Lower leg skin (tissue), 3 donors: ENCODE results near the gene HHIP.

Experiments used
- POLR2A ChIP-seq, 2 donors: fragments of 450-650 bp; IDR thresholded peaks; one replicate each; pipeline ENCODE4 v1.6.1; 2016 to 2017; ENCODE audit warnings: antibody characterized with exemption in 2 of 2, mild to moderate bottlenecking in 1 of 2, moderate library complexity in 1 of 2
- TF ChIP-seq, protein P1 (sequence below), 3 donors: fragments of 450-650 bp; IDR thresholded peaks; one replicate each; pipeline ENCODE4 v1.5.1; 2016; ENCODE audit warnings: antibody characterized with exemption in 3 of 3, mild to moderate bottlenecking in 3 of 3, moderate library complexity in 2 of 3

DNA sequence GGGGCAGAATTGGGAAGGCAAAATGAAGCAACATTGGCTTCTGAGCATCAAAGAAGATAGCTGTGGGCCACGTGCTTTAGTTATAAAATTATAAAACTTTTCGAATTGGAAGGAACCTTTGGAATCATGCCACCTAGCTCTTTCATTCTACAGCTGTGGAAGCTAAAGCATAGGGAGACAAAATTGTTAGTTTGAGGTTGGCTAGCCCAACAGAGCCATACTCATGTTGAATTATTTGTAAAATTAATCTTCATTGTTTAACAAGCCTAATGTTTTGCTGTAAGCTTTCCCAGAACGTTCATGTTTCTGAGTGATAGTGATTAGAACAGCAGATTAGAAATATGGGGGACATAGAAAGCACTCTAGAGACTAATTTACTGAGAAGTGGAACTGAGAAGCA is 35.9 kb downstream of the HHIP start:
- TF ChIP-seq, protein P1, sequence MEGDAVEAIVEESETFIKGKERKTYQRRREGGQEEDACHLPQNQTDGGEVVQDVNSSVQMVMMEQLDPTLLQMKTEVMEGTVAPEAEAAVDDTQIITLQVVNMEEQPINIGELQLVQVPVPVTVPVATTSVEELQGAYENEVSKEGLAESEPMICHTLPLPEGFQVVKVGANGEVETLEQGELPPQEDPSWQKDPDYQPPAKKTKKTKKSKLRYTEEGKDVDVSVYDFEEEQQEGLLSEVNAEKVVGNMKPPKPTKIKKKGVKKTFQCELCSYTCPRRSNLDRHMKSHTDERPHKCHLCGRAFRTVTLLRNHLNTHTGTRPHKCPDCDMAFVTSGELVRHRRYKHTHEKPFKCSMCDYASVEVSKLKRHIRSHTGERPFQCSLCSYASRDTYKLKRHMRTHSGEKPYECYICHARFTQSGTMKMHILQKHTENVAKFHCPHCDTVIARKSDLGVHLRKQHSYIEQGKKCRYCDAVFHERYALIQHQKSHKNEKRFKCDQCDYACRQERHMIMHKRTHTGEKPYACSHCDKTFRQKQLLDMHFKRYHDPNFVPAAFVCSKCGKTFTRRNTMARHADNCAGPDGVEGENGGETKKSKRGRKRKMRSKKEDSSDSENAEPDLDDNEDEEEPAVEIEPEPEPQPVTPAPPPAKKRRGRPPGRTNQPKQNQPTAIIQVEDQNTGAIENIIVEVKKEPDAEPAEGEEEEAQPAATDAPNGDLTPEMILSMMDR (IDR thresholded peaks at IDR 0.05): no peak
- TF ChIP-seq POLR2A (IDR thresholded peaks at IDR 0.05): no peak
